Neural cell (in vitro differentiated cells): ENCODE results near the gene MYRIP.

Experiments used
- CTCF ChIP-seq: fragments of 450-650 bp; IDR thresholded peaks from 2 replicates; pipeline ENCODE4 v1.5.1; 2014; ENCODE audit warnings: antibody characterized with exemption, mild to moderate bottlenecking, moderate library complexity; ENCODE audit not compliant: poor library complexity, severe bottlenecking
- EZH2 ChIP-seq: fragments of 200-600, 300-800 bp; shearing (Covaris generic), sonication (generic); IDR thresholded peaks from 2 replicates; pipeline ENCODE4 v1.6.1; 2014; ENCODE audit warnings: antibody characterized with exemption, low read length, borderline replicate concordance, mild to moderate bottlenecking; ENCODE audit not compliant: insufficient read depth, poor library complexity, severe bottlenecking
- POLR2AphosphoS5 ChIP-seq: IDR thresholded peaks from 2 replicates; pipeline ENCODE4 v1.6.1; 2012
- TF ChIP-seq, protein P1 (sequence below): IDR thresholded peaks from 2 replicates; pipeline ENCODE4 v1.6.1; 2012; ENCODE audit warnings: borderline replicate concordance

- no peak for TF ChIP-seq CTCF
- TF ChIP-seq, protein P1, sequence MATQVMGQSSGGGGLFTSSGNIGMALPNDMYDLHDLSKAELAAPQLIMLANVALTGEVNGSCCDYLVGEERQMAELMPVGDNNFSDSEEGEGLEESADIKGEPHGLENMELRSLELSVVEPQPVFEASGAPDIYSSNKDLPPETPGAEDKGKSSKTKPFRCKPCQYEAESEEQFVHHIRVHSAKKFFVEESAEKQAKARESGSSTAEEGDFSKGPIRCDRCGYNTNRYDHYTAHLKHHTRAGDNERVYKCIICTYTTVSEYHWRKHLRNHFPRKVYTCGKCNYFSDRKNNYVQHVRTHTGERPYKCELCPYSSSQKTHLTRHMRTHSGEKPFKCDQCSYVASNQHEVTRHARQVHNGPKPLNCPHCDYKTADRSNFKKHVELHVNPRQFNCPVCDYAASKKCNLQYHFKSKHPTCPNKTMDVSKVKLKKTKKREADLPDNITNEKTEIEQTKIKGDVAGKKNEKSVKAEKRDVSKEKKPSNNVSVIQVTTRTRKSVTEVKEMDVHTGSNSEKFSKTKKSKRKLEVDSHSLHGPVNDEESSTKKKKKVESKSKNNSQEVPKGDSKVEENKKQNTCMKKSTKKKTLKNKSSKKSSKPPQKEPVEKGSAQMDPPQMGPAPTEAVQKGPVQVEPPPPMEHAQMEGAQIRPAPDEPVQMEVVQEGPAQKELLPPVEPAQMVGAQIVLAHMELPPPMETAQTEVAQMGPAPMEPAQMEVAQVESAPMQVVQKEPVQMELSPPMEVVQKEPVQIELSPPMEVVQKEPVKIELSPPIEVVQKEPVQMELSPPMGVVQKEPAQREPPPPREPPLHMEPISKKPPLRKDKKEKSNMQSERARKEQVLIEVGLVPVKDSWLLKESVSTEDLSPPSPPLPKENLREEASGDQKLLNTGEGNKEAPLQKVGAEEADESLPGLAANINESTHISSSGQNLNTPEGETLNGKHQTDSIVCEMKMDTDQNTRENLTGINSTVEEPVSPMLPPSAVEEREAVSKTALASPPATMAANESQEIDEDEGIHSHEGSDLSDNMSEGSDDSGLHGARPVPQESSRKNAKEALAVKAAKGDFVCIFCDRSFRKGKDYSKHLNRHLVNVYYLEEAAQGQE, result no peak
- no peak for TF ChIP-seq EZH2
- no peak for TF ChIP-seq POLR2AphosphoS5
Observed at GRCh38 chr3:39850716-39851032, 41.3 kb downstream of the MYRIP start.
